Hepatocyte (in vitro differentiated cells): ENCODE measurements around the gene MIGA1. TPM values are rescaled to one million over a fixed set of nuclear protein-coding genes. Genes with fewer than 3 reads are reported as not detected.

Experiments
- DNase-seq: peaks from one replicate; pipeline ENCODE4 v3.0.0-alpha.2; 2016; ENCODE audit warnings: low spot score
- H2AFZ ChIP-seq: fragments of 200-600 bp; sonication (generic); 2 replicates; pipeline ENCODE4 v1.6.0; 2016; ENCODE audit warnings: antibody characterized with exemption, mild to moderate bottlenecking
- H3K27ac ChIP-seq: fragments of 200-600 bp; sonication (generic); 2 replicates; pipeline ENCODE4 v1.5.1; 2016; ENCODE audit warnings: mild to moderate bottlenecking
- H3K27me3 ChIP-seq: fragments of 200-600 bp; sonication (generic); 2 replicates; pipeline ENCODE4 v1.6.1; 2016
- H3K36me3 ChIP-seq: fragments of 200-600 bp; sonication (generic); replicated peaks from 2 replicates; pipeline ENCODE4 v1.5.1; 2016; ENCODE audit warnings: low read depth; ENCODE audit not compliant: insufficient read depth
- H3K4me1 ChIP-seq: fragments of 200-600 bp; sonication (generic); 2 replicates; pipeline ENCODE4 v1.5.1; 2016; ENCODE audit warnings: mild to moderate bottlenecking, moderate library complexity; ENCODE audit not compliant: insufficient read depth
- H3K4me2 ChIP-seq: fragments of 200-600 bp; sonication (generic); 2 replicates; pipeline ENCODE4 v1.6.0; 2016
- H3K4me3 ChIP-seq: fragments of 200-600 bp; sonication (generic); 2 replicates; pipeline ENCODE4 v1.5.1; 2016; ENCODE audit warnings: mild to moderate bottlenecking
- H3K79me2 ChIP-seq: fragments of 200-600 bp; sonication (generic); 2 replicates; pipeline ENCODE4 v1.6.0; 2017; ENCODE audit warnings: mild to moderate bottlenecking
- H3K9me2 ChIP-seq: fragments of 200-600 bp; sonication (generic); replicated peaks from 2 replicates; pipeline ENCODE4 v1.6.0; 2017; ENCODE audit warnings: mild to moderate bottlenecking; ENCODE audit not compliant: insufficient read depth
- H3K9me3 ChIP-seq: fragments of 200-600 bp; sonication (generic); 2 replicates; pipeline ENCODE4 v1.5.1; 2016; ENCODE audit warnings: low read depth, mild to moderate bottlenecking
- H4K20me1 ChIP-seq: fragments of 200-600 bp; sonication (generic); 2 replicates; pipeline ENCODE4 v1.6.0; 2016; ENCODE audit warnings: mild to moderate bottlenecking; ENCODE audit not compliant: insufficient read depth, poor library complexity, severe bottlenecking
- EZH2 ChIP-seq: fragments of 200-600 bp; sonication (generic); IDR thresholded peaks from 2 replicates; pipeline ENCODE4 v1.6.1; 2016; ENCODE audit warnings: antibody characterized with exemption, mild to moderate bottlenecking, borderline replicate concordance
- EZH2phosphoT487 ChIP-seq: fragments of 200-600 bp; sonication (generic); IDR thresholded peaks from one replicate; pipeline ENCODE4 v1.6.1; 2018; ENCODE audit warnings: antibody characterized with exemption, mild to moderate bottlenecking, low read depth, moderate library complexity; ENCODE audit not compliant: unreplicated experiment, severe bottlenecking
- WGBS: methylation state at CpG from one replicate; pipeline ENCODE4 v1.1.6; 2016; ENCODE audit warnings: low lambda C conversion rate; ENCODE audit errors: missing lambda C conversion rate; 5-methylcytosine and 5-hydroxymethylcytosine counted together
- polyA plus RNA-seq: library from polyadenylated mRNA; unstranded; fragments of >200 nt; fragmentation: Nextera tagmentation; extraction: Ambion mirVana; gene quantifications from 2 replicates; pipeline ENCODE4 v1.2.1, GENCODE V29; 2016
- total RNA-seq: library from RNA; depleted of rRNA; stranded (reverse); fragments of >200 nt; gene quantifications from 2 replicates; pipeline ENCODE4 v1.2.3, GENCODE V29; 2014
- TF ChIP-seq, protein P1 (sequence below): fragments of 200-600 bp; sonication (generic); IDR thresholded peaks from 2 replicates; pipeline ENCODE4 v1.5.1; 2016; ENCODE audit warnings: antibody characterized with exemption, mild to moderate bottlenecking; ENCODE audit not compliant: poor library complexity

The MIGA1 gene
- total RNA-seq (17.9 and 18.1 TPM in 2 replicates), polyA plus RNA-seq (8.8 and 8.9 TPM in 2 replicates)

DNA sequence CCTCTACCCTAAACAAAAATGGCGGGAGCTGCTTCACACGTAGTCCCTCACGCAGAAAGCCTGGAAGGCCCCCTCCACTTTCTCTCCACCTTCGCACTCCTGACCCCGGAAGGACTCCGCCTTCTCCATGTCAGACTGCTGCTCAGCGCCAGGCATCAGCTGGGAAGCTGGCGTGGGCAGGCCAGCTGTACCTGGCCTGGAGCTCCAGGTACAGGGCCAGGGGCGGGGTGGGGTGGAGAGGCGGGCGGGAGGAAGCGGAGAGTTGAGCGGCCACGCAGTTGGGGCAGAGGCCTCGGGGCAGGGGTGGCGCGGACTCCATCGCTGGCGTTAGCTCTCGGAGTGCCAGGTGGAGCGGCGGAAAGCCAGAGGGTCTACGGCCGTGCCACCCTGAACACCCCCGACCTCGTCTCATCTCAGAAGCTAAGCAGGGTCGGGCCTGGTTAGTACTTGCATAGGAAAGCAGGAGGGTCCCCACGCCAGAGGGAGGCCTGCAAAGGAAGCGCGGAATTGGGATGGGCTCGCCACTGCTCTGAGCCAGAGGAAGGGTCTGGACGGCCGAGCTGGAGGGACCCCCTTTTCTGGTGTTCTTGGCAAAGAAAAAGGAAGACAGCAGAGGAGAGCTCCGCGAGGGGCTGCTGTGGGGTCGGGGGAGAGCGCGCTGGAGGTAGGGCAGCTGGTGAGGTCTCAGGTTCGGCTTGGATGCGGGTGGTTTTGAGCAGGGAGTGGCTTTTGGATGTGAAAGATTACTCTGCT is at the start of gene MIGA1:
TSS of gene MIGA1 (plus strand) at position 121 of the 753 bp plus-strand sequence. CDS start 3,604 bp downstream, outside the sequence.
- H3K36me3 ChIP-seq, result peaks cover 4% of the 10 kb centered on the region
- peaks cover 47% of the 10 kb centered on the region for H3K79me2 ChIP-seq
- peak within 1 kb of the TSS; percentile 99 for H2AFZ ChIP-seq
- no peak for TF ChIP-seq EZH2
- H3K4me2 ChIP-seq, result peak within 1 kb of the TSS; percentile 87
- no peaks in the 10 kb centered on the region for H3K27me3 ChIP-seq
- DNase-seq, result peak; percentile 93
- no peaks in the 10 kb centered on the region for H3K9me2 ChIP-seq
- peaks cover 6% of the 10 kb centered on the region for H4K20me1 ChIP-seq
- no peaks in the 10 kb centered on the region for H3K9me3 ChIP-seq
- H3K4me1 ChIP-seq, result peaks cover 16% of the 10 kb centered on the region
- WGBS, result 2% methylated on average over 24 of the region's 40 CpGs
- H3K4me3 ChIP-seq, result peak within 1 kb of the TSS; percentile 61
- H3K27ac ChIP-seq, result peak within 1 kb of the TSS; percentile 69

DNA sequence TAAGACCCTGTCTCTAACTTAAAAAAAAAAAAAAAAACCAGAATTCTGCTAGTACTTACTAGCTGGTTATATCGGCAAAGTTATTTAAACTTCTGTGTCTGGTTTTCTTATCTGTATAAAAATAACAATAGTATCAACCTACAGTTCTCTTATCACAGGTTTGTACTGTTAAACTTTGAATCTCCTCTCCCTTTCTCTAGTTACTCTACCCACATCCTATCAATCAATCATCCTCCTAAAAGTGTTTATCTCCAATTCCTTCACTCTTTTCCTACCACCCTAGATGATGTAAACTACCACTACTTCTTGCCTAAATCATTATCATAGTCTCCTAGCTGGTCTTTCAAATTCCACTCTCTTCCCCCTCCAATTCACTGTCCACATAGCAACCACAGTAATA is 47.4 kb upstream of the MIGA1 start:
- Histone ChIP-seq H2AFZ (no peak overlapping the region), H3K4me1 (no peaks in the 10 kb centered on the region), H3K79me2 (peaks cover 5% of the 10 kb centered on the region), H3K27me3 (no peaks in the 10 kb centered on the region), H3K4me3 (no peak overlapping the region), H3K9me2 (no peaks in the 10 kb centered on the region), H3K9me3 (no peaks in the 10 kb centered on the region), H3K36me3 (no peaks in the 10 kb centered on the region), H3K27ac (no peak overlapping the region), H3K4me2 (no peak overlapping the region), H4K20me1 (no peaks in the 10 kb centered on the region)
- 96% methylated on average over 1 of the region's 1 CpG for WGBS
- DNase-seq, result no peak
- TF ChIP-seq, protein P1, sequence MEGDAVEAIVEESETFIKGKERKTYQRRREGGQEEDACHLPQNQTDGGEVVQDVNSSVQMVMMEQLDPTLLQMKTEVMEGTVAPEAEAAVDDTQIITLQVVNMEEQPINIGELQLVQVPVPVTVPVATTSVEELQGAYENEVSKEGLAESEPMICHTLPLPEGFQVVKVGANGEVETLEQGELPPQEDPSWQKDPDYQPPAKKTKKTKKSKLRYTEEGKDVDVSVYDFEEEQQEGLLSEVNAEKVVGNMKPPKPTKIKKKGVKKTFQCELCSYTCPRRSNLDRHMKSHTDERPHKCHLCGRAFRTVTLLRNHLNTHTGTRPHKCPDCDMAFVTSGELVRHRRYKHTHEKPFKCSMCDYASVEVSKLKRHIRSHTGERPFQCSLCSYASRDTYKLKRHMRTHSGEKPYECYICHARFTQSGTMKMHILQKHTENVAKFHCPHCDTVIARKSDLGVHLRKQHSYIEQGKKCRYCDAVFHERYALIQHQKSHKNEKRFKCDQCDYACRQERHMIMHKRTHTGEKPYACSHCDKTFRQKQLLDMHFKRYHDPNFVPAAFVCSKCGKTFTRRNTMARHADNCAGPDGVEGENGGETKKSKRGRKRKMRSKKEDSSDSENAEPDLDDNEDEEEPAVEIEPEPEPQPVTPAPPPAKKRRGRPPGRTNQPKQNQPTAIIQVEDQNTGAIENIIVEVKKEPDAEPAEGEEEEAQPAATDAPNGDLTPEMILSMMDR, result no peak
- no peak for TF ChIP-seq EZH2phosphoT487
- TF ChIP-seq EZH2, result no peak

DNA sequence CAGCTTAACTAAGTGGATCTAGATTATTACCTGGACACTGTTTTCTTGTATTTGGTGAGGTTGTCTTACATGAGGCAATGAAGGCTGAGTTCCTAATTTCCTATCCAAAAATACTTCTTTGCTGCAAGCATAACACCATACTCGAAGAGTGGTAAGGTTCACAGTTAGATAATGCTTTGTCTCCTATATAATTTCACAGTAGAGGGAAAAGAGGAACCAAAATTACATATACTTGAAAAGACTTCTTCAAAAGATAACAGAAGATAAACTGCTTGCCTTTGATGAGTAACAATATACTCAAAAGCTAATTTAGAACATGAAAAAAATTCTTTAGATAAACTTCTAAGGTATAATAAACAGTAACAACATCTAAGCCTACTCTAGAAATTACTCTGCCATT is 40.2 kb upstream of the MIGA1 start:
- no peak overlapping the region for H3K4me3 ChIP-seq
- DNase-seq, result no peak
- H3K36me3 ChIP-seq, result no peaks in the 10 kb centered on the region
- no peaks in the 10 kb centered on the region for H3K9me3 ChIP-seq
- no peak overlapping the region for H3K27ac ChIP-seq
- WGBS, result 100% methylated on average over 1 of the region's 1 CpG
- no peaks in the 10 kb centered on the region for H3K9me2 ChIP-seq
- TF ChIP-seq, protein P1, result no peak
- TF ChIP-seq EZH2phosphoT487, result no peak
- TF ChIP-seq EZH2, result no peak
- H3K27me3 ChIP-seq, result no peaks in the 10 kb centered on the region
- no peak overlapping the region for H3K4me2 ChIP-seq
- H2AFZ ChIP-seq, result no peak overlapping the region
- H3K4me1 ChIP-seq, result no peaks in the 10 kb centered on the region
- H3K79me2 ChIP-seq, result peaks cover 43% of the 10 kb centered on the region
- peaks cover 17% of the 10 kb centered on the region for H4K20me1 ChIP-seq

DNA sequence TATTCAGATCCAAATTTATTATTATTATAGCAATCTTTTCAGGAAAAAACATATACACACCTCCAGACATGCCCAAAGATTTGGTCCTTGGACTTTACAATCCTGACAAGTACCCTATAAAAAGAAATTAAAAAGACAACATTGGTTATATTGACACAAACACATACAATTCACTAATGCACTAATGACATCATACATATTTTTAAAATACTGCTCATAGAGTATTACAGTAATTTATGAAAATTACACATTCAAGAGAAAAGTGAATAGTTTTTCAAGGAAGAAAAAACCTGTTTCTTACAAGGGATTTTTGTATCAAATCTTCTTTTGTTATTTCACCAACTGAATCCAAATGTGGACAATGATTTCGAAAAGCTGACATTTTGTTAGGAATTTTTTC is 38.1 kb upstream of the MIGA1 start:
- H2AFZ ChIP-seq, result no peak overlapping the region
- H3K27me3 ChIP-seq, result no peaks in the 10 kb centered on the region
- no peak for DNase-seq
- no peaks in the 10 kb centered on the region for H3K36me3 ChIP-seq
- H3K4me3 ChIP-seq, result no peak overlapping the region
- no peaks in the 10 kb centered on the region for H3K9me2 ChIP-seq
- WGBS, result 98% methylated on average over 1 of the region's 1 CpG
- no peak overlapping the region for H3K27ac ChIP-seq
- H3K4me2 ChIP-seq, result no peak overlapping the region
- peaks cover 20% of the 10 kb centered on the region for H4K20me1 ChIP-seq
- peaks cover 52% of the 10 kb centered on the region for H3K79me2 ChIP-seq
- H3K9me3 ChIP-seq, result no peaks in the 10 kb centered on the region
- TF ChIP-seq, protein P1, result no peak
- no peaks in the 10 kb centered on the region for H3K4me1 ChIP-seq
